Endodermal cell (in vitro differentiated cells): Measurements from ENCODE around the gene HSDL1. TPM values are rescaled to one million over a fixed set of nuclear protein-coding genes. Genes with fewer than 3 reads are reported as not detected.
"Not testable (repeated sequence)": the region's sequence is repeated elsewhere in the genome, so short reads cannot be mapped to it uniquely, and the experiment has no call there.

ENCODE experiments used
- DNase-seq: peaks from one replicate; pipeline ENCODE4 v3.0.0-alpha.2; 2017
- H3K27ac ChIP-seq: 2 replicates; pipeline ENCODE4 v1.5.1; 2013; ENCODE audit warnings: mild to moderate bottlenecking, low read depth, low read length, moderate library complexity
- H3K27me3 ChIP-seq: 2 replicates; pipeline ENCODE4 v1.6.1; 2013; ENCODE audit warnings: mild to moderate bottlenecking, low read length, moderate library complexity; ENCODE audit not compliant: insufficient read depth, control insufficient read depth, poor library complexity, severe bottlenecking
- H3K36me3 ChIP-seq: 2 replicates; pipeline ENCODE4 v1.7.0; 2013; ENCODE audit warnings: mild to moderate bottlenecking, low read length, moderate library complexity; ENCODE audit not compliant: control insufficient read depth, insufficient read depth
- H3K4me1 ChIP-seq: one replicate; pipeline ENCODE4 v1.7.0; 2013; ENCODE audit warnings: low read length; ENCODE audit not compliant: control insufficient read depth, insufficient read depth
- H3K4me3 ChIP-seq: 2 replicates; pipeline ENCODE4 v1.5.1; 2013; ENCODE audit warnings: mild to moderate bottlenecking, low read length, moderate library complexity
- H3K9ac ChIP-seq: 2 replicates; pipeline ENCODE4 v1.6.1; 2013; ENCODE audit warnings: mild to moderate bottlenecking, low read length, moderate library complexity; ENCODE audit not compliant: poor library complexity, severe bottlenecking; ENCODE audit errors: extremely low read depth
- H3K9me3 ChIP-seq: 2 replicates; pipeline ENCODE4 v1.6.1; 2013; ENCODE audit warnings: mild to moderate bottlenecking, low read length, moderate library complexity; ENCODE audit not compliant: control insufficient read depth
- H3K27ac Mint-ChIP-seq: 2 replicates; pipeline ENCODE4 v1.8.0; 2020; ENCODE audit warnings: mixed read lengths
- H3K27me3 Mint-ChIP-seq: 2 replicates; pipeline ENCODE4 v1.8.0; 2021; ENCODE audit warnings: mild to moderate bottlenecking, mixed read lengths; ENCODE audit not compliant: insufficient read depth
- H3K36me3 Mint-ChIP-seq: 2 replicates; pipeline ENCODE4 v1.8.0; 2020; ENCODE audit warnings: low read depth, mixed read lengths
- H3K4me1 Mint-ChIP-seq: 2 replicates; pipeline ENCODE4 v1.8.0; 2020; ENCODE audit warnings: mixed read lengths
- H3K4me3 Mint-ChIP-seq: 2 replicates; pipeline ENCODE4 v1.8.0; 2020; ENCODE audit warnings: mild to moderate bottlenecking, moderate library complexity, mixed read lengths
- H3K9me3 Mint-ChIP-seq: 2 replicates; pipeline ENCODE4 v1.8.0; 2020; ENCODE audit warnings: mild to moderate bottlenecking, mixed read lengths
- WGBS, 2 experiments: methylation state at CpG; one replicate each; pipeline versions ENCODE4 v1.1.5 to v1.1.7; 2013; ENCODE audit warnings: missing lambda C conversion rate in 2 of 2, mixed read lengths in 1 of 2; ENCODE audit not compliant: insufficient coverage in 1 of 2, insufficient read length in 1 of 2; 5-methylcytosine and 5-hydroxymethylcytosine counted together
- total RNA-seq, 2 donors: library from RNA; stranded (reverse); fragmentation: NEBNext Ultra II Directional in 1 of 2; extraction: Animal tissue kit (Norgen Biotek cat#: 25700) in 1 of 2; gene quantifications; 2 replicates in 1 of 2; 3 replicates in 1 of 2; pipeline ENCODE4 v1.2.1, GENCODE V29; 2021
- TF ChIP-seq, protein P1 (sequence below): fragments of 200-600 bp; sonication (generic); conservative IDR thresholded peaks from 2 replicates; pipeline ENCODE4 v1.5.0; 2021; ENCODE audit warnings: antibody characterized with exemption, mild to moderate bottlenecking

Gene HSDL1
- total RNA-seq, 2 donors from 2014 or later: 49.5 to 68.3 TPM

GRCh38 chr16:84116720-84117493, 28.1 kb downstream of the HSDL1 start, which contains the start of gene MBTPS1:
MBTPS1 (minus strand) TSS chr16:84116942; CDS start chr16:84101783, 15,159 bp downstream.
- 0% methylated on average over 53 to 94 of the region's 94 CpGs for WGBS, 2 experiments
- H3K9me3 ChIP-seq: no peaks in the 10 kb centered on the region
- H3K27ac Mint-ChIP-seq: peak within 1 kb of the TSS; percentile 98

DNA sequence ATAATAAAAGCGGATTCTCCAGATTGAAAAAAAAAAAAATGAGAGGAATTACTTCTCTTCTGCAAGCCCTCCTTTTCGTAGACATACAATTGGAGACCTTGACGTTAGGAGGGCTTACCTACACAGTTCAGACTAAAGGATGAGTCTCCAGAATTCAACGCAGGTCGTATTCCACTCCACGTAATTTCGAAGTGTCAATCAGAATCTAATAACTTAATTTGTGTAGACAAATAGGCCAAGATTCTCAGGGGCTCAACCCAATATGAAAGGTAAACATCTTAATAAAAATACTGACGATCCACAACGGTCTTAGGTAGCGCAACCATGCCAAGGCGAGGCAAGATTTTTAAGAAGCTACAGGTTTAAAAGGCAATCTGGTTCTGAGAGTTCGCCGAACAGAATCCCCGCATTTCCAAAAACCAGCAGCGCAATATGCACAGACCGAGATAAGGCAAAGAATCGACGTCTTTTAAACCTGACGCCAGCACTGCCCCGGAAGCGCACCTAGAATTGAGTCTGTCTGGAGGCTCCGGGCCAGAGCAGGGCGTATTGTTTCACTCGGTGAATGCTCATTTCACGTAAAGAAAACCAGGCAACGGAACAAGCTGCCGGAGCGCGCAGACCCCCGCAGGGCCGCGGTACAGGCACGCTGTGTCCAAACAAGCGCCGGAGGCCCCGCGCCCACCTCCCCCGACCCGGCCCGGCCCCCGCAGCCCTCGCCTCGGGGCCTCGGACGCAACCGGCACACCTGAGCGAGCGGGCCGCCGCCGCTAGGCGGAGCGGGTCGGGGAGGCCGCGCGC, 28.9 kb downstream of the HSDL1 start:
- Mint-ChIP-seq H3K27me3 (no peaks in the 10 kb centered on the region), H3K9me3 (no peaks in the 10 kb centered on the region), H3K4me3 (peak overlapping the region; percentile 90), H3K36me3 (peaks cover 4% of the 10 kb centered on the region), H3K4me1 (peaks cover 10% of the 10 kb centered on the region), H3K27ac (peak overlapping the region; percentile 98)
- TF ChIP-seq, protein P1, sequence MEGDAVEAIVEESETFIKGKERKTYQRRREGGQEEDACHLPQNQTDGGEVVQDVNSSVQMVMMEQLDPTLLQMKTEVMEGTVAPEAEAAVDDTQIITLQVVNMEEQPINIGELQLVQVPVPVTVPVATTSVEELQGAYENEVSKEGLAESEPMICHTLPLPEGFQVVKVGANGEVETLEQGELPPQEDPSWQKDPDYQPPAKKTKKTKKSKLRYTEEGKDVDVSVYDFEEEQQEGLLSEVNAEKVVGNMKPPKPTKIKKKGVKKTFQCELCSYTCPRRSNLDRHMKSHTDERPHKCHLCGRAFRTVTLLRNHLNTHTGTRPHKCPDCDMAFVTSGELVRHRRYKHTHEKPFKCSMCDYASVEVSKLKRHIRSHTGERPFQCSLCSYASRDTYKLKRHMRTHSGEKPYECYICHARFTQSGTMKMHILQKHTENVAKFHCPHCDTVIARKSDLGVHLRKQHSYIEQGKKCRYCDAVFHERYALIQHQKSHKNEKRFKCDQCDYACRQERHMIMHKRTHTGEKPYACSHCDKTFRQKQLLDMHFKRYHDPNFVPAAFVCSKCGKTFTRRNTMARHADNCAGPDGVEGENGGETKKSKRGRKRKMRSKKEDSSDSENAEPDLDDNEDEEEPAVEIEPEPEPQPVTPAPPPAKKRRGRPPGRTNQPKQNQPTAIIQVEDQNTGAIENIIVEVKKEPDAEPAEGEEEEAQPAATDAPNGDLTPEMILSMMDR: peak; percentile 73
- peak overlapping the region; percentile 93 for H3K9ac ChIP-seq
- DNase-seq: no peak
- H3K4me1 ChIP-seq: no peaks in the 10 kb centered on the region
- H3K27me3 ChIP-seq: no peaks in the 10 kb centered on the region
- WGBS, 2 experiments: 1 to 2% methylated on average over 25 to 57 of the region's 57 CpGs
- peaks cover 5% of the 10 kb centered on the region for H3K36me3 ChIP-seq
- peak overlapping the region; percentile 90 for H3K27ac ChIP-seq
- H3K9me3 ChIP-seq: no peaks in the 10 kb centered on the region
- H3K4me3 ChIP-seq: peak overlapping the region; percentile 98

More at GRCh38 chr16:84116720-84117493, 28.1 kb downstream of the HSDL1 start, which contains the start of gene MBTPS1:
- H3K4me3 Mint-ChIP-seq: peak within 1 kb of the TSS; percentile 90
- DNase-seq: peak; percentile 99
- peaks cover 7% of the 10 kb centered on the region for H3K36me3 ChIP-seq
- H3K4me1 ChIP-seq: no peaks in the 10 kb centered on the region
- peaks cover 7% of the 10 kb centered on the region for H3K36me3 Mint-ChIP-seq
- no peaks in the 10 kb centered on the region for H3K9me3 Mint-ChIP-seq
- no peaks in the 10 kb centered on the region for H3K27me3 Mint-ChIP-seq
- H3K27me3 ChIP-seq: no peaks in the 10 kb centered on the region
- peak within 1 kb of the TSS; percentile 98 for H3K4me3 ChIP-seq
- TF ChIP-seq, protein P1: no peak
- peak within 1 kb of the TSS; percentile 90 for H3K27ac ChIP-seq
- H3K4me1 Mint-ChIP-seq: peaks cover 7% of the 10 kb centered on the region
- peak within 1 kb of the TSS; percentile 93 for H3K9ac ChIP-seq

DNA sequence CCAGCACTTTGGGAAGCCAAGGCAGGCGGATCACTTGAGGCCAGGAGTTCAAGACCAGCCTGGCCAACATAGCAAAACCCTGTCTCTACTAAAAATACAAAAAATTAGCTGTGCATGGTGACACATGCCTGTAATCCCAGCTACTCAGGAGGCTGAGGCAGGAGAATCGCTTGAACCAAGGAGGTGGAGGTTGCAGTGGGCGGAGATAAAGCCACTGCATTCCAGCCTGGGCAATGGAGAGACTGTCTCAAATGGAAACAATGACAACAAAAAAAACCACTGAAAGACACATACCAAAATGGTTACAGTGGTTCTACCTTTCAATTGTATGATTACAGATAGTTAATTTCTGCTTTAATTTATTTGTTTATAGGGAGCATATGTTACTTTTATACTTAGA, 33.0 kb downstream of the HSDL1 start:
- H3K27ac ChIP-seq: not testable (repeated sequence)

More for the DNA sequence above, 33.0 kb downstream of the HSDL1 start:
- H3K4me1 Mint-ChIP-seq: peaks cover 13% of the 10 kb centered on the region
- not testable (repeated sequence) for H3K4me3 Mint-ChIP-seq, H3K27ac Mint-ChIP-seq, H3K4me3 ChIP-seq, DNase-seq, H3K9me3 ChIP-seq, H3K4me1 ChIP-seq, H3K9ac ChIP-seq, H3K27me3 ChIP-seq, H3K36me3 ChIP-seq, H3K27me3 Mint-ChIP-seq, H3K9me3 Mint-ChIP-seq
- peaks cover 10% of the 10 kb centered on the region for H3K36me3 Mint-ChIP-seq
- WGBS, 2 experiments: 91 to 100% methylated on average over 1 to 3 of the region's 3 CpGs
